Kidney (tissue), 14 donors: ENCODE results near the gene CYP4F12. TPM values are rescaled to one million over a fixed set of nuclear protein-coding genes. Genes with fewer than 3 reads are reported as not detected.
A peak's percentile ranks its signal among the peaks of the same experiment; 100 is the strongest.

Source experiments
- DNase-seq, 5 donors: peaks; one replicate each; pipeline ENCODE4 v3.0.0-alpha.2; 2013 to 2020
- FAIRE-seq: peaks from 2 replicates; lab custom pipeline; 2012; peaks lifted over from hg19 to GRCh38; lab: Jason Lieb, UNC
- H3K27ac ChIP-seq, 2 donors: one replicate each; pipeline ENCODE4 v1.7.0; 2013; ENCODE audit warnings: low read depth in 2 of 2, low read length in 2 of 2, inconsistent platforms in 1 of 2
- H3K27me3 ChIP-seq: one replicate; pipeline ENCODE4 v1.7.1; 2013; ENCODE audit warnings: low read length, inconsistent platforms; ENCODE audit not compliant: control insufficient read depth, insufficient read depth
- H3K36me3 ChIP-seq, 3 donors: one replicate each; pipeline versions ENCODE4 v1.7.0 to v1.7.1; 2013; ENCODE audit warnings: low read length in 3 of 3, control low read depth in 1 of 3, inconsistent platforms in 1 of 3; ENCODE audit not compliant: insufficient read depth in 3 of 3, control insufficient read depth in 2 of 3
- H3K4me1 ChIP-seq, 3 donors: one replicate each; pipeline versions ENCODE4 v1.7.0 to v1.7.1; 2013; ENCODE audit warnings: low read length in 3 of 3, inconsistent platforms in 1 of 3, low read depth in 1 of 3; ENCODE audit not compliant: control insufficient read depth in 2 of 3, insufficient read depth in 2 of 3
- H3K4me3 ChIP-seq, 3 donors: one replicate each; pipeline versions ENCODE4 v1.7.0 to v1.8.1; 2013; ENCODE audit warnings: low read length in 3 of 3, control low read depth in 1 of 3, inconsistent platforms in 1 of 3
- H3K9ac ChIP-seq, 3 donors: one replicate each; pipeline versions ENCODE4 v1.7.0 to v1.7.1; 2013; ENCODE audit warnings: low read length in 3 of 3, control low read depth in 1 of 3, inconsistent platforms in 1 of 3
- H3K9me3 ChIP-seq, 3 donors: one replicate each; pipeline versions ENCODE4 v1.7.0 to v1.7.1; 2013; ENCODE audit warnings: low read length in 3 of 3, control low read depth in 1 of 3, inconsistent platforms in 1 of 3; ENCODE audit not compliant: control insufficient read depth in 2 of 3, insufficient read depth in 1 of 3
- intact Hi-C: fragments of 100-400 bp; cut with DNase I; formaldehyde crosslinking; loops from one replicate; pipeline ENCODE4 v1.11.1; 2022
- polyA plus RNA-seq: library from polyadenylated mRNA; stranded (reverse); fragments of 350-450 nt; fragmentation: Illumina TruSeq; extraction: RNeasy Lipid Tissue Mini Kit (QIAGEN cat#74804); gene quantifications from one replicate; pipeline ENCODE4 v1.2.3, GENCODE V29; 2014; ENCODE audit warnings: low read depth, low replicate concordance; ENCODE audit not compliant: insufficient read depth
- total RNA-seq: library from RNA; stranded (reverse); fragmentation: NEBNext Ultra II Directional; extraction: Animal tissue kit (Norgen Biotek cat#: 25700); gene quantifications from one replicate; pipeline ENCODE4 v1.2.1, GENCODE V29; 2021
- TF ChIP-seq, protein P1 (sequence below): IDR thresholded peaks from 3 replicates; pipeline ENCODE4 v1.5.1; 2012; ENCODE audit warnings: mild to moderate bottlenecking, moderate library complexity, borderline replicate concordance; ENCODE audit not compliant: insufficient read depth; ENCODE audit errors: extremely low read depth
- donor health status: control.
- donor health status: control.
- donor health status: control.
- donor health status: control.
- donor health status: control.
- donor health status: DM: yes; HTN: yes; CAD: no.
- donor health status: Normal renal cell carcinoma (clear cell type).

The CYP4F12 gene
- total and polyA plus RNA-seq, 2 donors from 2014 or later = 4.4 to 10.2 TPM

DNA sequence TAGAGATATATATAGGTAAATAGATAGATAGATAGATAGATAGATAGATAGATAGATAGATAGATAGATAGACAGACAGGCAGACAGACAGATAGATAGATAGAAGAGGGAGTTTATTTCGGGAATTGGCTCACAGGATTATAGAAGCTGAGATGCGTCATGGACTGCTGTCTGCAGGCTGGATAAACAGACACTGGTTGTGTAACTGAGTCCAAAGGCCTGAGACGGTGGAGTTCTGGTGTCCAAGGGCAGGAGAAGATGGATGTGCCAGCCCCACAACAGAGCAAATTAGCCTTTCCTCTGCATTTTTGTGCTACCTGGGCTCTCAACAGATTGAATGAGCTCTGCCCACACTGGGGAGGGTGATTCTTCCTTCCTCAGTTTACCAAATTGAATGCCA is 29.5 kb upstream of the CYP4F12 start:
- Histone ChIP-seq H3K4me3 (peak overlapping the region in 2 of 3 donors; percentile 36 to 74), H3K27me3 (no peaks in the 10 kb centered on the region), H3K9ac (no peak overlapping the region), H3K4me1 (peaks cover 0 to 12% (median 3%) of the 10 kb centered on the region in 3 donors), H3K36me3 (peaks cover 0 to 3% (median 0%) of the 10 kb centered on the region in 3 donors), H3K27ac (no peak overlapping the region), H3K9me3 (no peaks in the 10 kb centered on the region)
- FAIRE-seq (no peak), DNase-seq (no peak)
- intact Hi-C loops = no loop called here
- TF ChIP-seq, protein P1, sequence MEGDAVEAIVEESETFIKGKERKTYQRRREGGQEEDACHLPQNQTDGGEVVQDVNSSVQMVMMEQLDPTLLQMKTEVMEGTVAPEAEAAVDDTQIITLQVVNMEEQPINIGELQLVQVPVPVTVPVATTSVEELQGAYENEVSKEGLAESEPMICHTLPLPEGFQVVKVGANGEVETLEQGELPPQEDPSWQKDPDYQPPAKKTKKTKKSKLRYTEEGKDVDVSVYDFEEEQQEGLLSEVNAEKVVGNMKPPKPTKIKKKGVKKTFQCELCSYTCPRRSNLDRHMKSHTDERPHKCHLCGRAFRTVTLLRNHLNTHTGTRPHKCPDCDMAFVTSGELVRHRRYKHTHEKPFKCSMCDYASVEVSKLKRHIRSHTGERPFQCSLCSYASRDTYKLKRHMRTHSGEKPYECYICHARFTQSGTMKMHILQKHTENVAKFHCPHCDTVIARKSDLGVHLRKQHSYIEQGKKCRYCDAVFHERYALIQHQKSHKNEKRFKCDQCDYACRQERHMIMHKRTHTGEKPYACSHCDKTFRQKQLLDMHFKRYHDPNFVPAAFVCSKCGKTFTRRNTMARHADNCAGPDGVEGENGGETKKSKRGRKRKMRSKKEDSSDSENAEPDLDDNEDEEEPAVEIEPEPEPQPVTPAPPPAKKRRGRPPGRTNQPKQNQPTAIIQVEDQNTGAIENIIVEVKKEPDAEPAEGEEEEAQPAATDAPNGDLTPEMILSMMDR = no peak

DNA sequence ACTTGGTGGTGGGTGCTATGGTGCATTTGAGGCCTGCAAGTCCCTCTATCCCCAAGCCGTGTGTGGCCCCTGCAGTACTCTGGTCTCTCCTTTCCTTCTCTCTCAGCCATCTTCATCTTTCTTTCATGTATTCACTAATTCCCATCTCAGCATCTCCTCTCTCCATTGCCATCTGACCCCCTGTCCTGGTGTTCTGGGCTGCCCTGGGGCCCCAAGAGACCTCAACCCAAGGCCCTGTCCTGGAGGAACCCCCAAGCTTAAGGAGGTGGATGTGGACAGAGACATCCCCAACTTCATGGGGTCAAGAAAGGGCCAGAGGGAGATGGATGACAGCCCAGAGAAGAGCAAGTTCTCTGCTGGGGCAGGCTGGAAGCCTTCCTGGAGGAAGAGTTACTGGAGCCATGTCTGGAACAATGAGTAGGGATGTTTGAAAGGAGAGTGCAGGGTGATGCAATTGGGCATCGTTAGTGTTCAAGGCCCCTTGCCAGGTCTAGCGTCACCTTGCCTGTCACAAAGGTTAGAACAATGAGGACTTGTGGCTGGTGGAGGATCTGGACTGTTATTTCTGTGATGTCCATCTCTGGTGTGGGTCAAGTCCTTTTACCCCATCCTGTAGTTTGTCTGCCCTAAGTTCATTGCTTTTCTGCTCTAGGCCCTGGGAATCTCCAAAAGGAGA is 28.7 kb upstream of the CYP4F12 start:
- no peak overlapping the region for H3K9ac ChIP-seq
- FAIRE-seq = no peak
- H3K27ac ChIP-seq = no peak overlapping the region
- intact Hi-C loops = no loop called here
- H3K9me3 ChIP-seq = no peaks in the 10 kb centered on the region
- no peaks in the 10 kb centered on the region for H3K27me3 ChIP-seq
- peak overlapping the region in 1 of 3 donors; percentile 74 for H3K4me3 ChIP-seq
- peaks cover 0 to 3% (median 0%) of the 10 kb centered on the region in 3 donors for H3K36me3 ChIP-seq
- H3K4me1 ChIP-seq = peaks cover 0 to 12% (median 3%) of the 10 kb centered on the region in 3 donors
- TF ChIP-seq, protein P1 = no peak
- DNase-seq = no peak

DNA sequence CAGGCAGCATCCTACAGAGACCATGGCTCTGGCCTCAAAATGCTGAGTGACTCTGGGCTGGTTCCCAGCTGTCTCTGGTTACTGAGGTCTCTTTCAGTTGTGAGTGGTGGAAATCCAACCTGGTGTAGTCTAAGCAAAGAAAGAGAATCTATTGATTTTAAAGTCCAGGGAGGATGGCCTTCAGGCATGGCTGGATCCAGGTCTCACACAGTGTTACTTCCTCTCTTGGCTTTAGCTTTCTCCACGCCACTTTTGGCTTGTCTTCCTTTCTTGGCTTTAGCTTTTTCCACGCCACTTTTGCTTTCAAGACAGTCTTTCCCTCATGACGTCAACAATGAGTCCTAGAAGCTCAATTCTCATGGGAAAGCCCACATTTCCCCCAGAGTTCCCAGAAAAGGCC is 28.1 kb upstream of the CYP4F12 start:
- DNase-seq = no peak
- H3K9me3 ChIP-seq = no peaks in the 10 kb centered on the region
- no peak for FAIRE-seq
- H3K27ac ChIP-seq = no peak overlapping the region
- intact Hi-C loops = no loop called here
- no peaks in the 10 kb centered on the region for H3K27me3 ChIP-seq
- no peak overlapping the region for H3K9ac ChIP-seq
- no peak overlapping the region for H3K4me3 ChIP-seq
- peaks cover 0 to 3% (median 0%) of the 10 kb centered on the region in 3 donors for H3K36me3 ChIP-seq
- H3K4me1 ChIP-seq = peaks cover 0 to 9% (median 3%) of the 10 kb centered on the region in 3 donors
- TF ChIP-seq, protein P1 = no peak
